Ishikawa (cell line): ENCODE data around the gene ENO3.

ENCODE experiments used
- CEBPB ChIP-seq: IDR thresholded peaks from 2 replicates; pipeline ENCODE4 v1.6.1; 2012
- CREB1 ChIP-seq: IDR thresholded peaks from 2 replicates; pipeline ENCODE4 v1.6.1; 2012; ENCODE audit warnings: low read depth
- EGR1 ChIP-seq: IDR thresholded peaks from 2 replicates; pipeline ENCODE4 v1.6.1; 2012
- EP300 ChIP-seq: IDR thresholded peaks from 2 replicates; pipeline ENCODE4 v1.6.1; 2012; ENCODE audit warnings: borderline replicate concordance
- FOXM1 ChIP-seq: IDR thresholded peaks from 2 replicates; pipeline ENCODE4 v1.6.1; 2012; ENCODE audit warnings: low read depth, borderline replicate concordance
- NFIC ChIP-seq: IDR thresholded peaks from 2 replicates; pipeline ENCODE4 v1.6.1; 2012
- RAD21 ChIP-seq: IDR thresholded peaks from 2 replicates; pipeline ENCODE4 v1.6.1; 2012; ENCODE audit warnings: low read depth
- TAF1 ChIP-seq: IDR thresholded peaks from 2 replicates; pipeline ENCODE4 v1.6.1; 2012; ENCODE audit warnings: low read depth, mild to moderate bottlenecking
- TCF12 ChIP-seq: IDR thresholded peaks from 2 replicates; pipeline ENCODE4 v1.6.1; 2012; ENCODE audit warnings: low read depth
- TEAD4 ChIP-seq: IDR thresholded peaks from 2 replicates; pipeline ENCODE4 v1.6.1; 2012
- YY1 ChIP-seq: IDR thresholded peaks from 2 replicates; pipeline ENCODE4 v1.6.1; 2012; ENCODE audit warnings: low read depth
- ZBTB7A ChIP-seq: IDR thresholded peaks from 2 replicates; pipeline ENCODE4 v1.6.1; 2012; ENCODE audit warnings: low read depth
- TF ChIP-seq, protein P1 (sequence below): IDR thresholded peaks from 2 replicates; pipeline ENCODE4 v1.6.1; 2012
- TF ChIP-seq, protein P2 (sequence below): IDR thresholded peaks from 2 replicates; pipeline ENCODE4 v1.6.1; 2012
- TF ChIP-seq, protein P3 (sequence below): IDR thresholded peaks from 2 replicates; pipeline ENCODE4 v1.6.1; 2012; ENCODE audit warnings: low read depth, mild to moderate bottlenecking

ENO3 gene

DNA sequence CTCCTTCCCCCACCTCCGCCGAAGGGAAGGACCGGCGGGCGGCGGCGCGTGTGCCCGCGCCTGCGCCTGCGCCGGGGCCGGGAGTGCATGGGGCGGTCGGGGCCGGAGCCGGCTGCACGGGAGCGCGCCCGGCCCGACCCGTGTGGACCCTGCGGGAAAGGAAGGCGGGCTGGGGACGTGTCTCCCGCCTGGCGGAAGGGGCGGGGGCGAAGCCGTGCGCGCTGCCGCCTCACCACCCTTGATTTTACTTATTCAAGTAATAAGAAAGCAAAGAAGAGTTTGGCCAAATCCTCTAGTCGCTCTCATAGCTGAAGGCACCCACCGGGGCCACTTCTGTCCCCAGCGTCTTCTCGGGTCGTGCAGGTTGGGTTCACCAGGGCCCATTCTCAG lies 2.0 kb upstream of the ENO3 start:
- peak; percentile 14; the same call in 1 of the 2 replicates for TF ChIP-seq YY1
- no peak for TF ChIP-seq NFIC
- TF ChIP-seq, protein P1, sequence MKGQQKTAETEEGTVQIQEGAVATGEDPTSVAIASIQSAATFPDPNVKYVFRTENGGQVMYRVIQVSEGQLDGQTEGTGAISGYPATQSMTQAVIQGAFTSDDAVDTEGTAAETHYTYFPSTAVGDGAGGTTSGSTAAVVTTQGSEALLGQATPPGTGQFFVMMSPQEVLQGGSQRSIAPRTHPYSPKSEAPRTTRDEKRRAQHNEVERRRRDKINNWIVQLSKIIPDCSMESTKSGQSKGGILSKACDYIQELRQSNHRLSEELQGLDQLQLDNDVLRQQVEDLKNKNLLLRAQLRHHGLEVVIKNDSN: no peak
- TF ChIP-seq CREB1: no peak
- TF ChIP-seq TEAD4: no peak
- TF ChIP-seq RAD21: no peak
- no peak for TF ChIP-seq EP300
- TF ChIP-seq FOXM1: no peak
- TF ChIP-seq ZBTB7A: no peak
- no peak for TF ChIP-seq TCF12
- TF ChIP-seq, protein P2, sequence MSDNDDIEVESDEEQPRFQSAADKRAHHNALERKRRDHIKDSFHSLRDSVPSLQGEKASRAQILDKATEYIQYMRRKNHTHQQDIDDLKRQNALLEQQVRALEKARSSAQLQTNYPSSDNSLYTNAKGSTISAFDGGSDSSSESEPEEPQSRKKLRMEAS: no peak; the same call in 1 of the 2 replicates
- TF ChIP-seq TAF1: no peak
- TF ChIP-seq EGR1: peak; percentile 13; the same call in 1 of the 2 replicates

DNA sequence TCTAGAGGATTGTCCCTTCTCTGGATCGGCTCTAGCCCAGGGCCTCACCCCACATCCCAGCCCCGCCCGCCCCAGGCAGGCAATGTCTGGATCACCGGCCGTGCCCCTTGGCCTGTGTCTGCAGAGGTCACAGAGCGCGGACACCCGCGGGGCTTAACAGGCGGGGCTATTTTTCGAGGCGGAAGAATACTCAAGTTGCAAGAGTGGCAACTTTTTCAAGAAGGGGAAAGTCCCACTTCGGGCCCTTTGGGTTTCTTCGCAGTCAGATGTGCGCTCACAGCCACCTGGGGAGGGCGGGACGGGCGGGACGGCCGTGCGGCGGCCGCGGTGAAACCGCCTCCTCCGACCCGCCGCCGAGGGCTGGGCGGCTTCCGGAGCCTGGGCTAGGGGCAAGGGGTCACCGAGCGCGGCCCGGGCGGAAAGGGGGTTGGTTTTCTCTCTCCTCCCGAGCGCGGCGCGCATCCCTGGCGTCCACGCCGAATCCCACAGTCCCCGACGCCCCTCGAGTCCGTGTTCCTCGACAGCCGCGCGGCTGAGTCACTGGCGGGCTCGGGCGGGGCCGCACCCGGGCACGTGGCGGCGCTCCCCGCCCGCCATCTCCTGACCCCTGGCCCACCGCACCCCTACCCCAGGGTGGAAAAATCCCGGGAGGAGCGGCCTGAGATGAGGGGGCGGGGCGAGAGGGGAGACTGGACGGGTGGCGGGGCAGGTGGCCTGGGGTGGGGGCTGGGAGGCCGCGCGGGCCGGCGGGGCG lies 1.4 kb upstream of the ENO3 start:
- TF ChIP-seq, protein P2: peak; percentile 95
- TF ChIP-seq CREB1 (no peak), RAD21 (no peak), CEBPB (no peak), NFIC (no peak), ZBTB7A (peak; percentile 83), TEAD4 (no peak; the same call in 1 of the 2 replicates), TCF12 (no peak), FOXM1 (no peak), TAF1 (peak; percentile 40; the same call in 1 of the 2 replicates), EGR1 (no peak), EP300 (peak; percentile 18; the same call in 1 of the 2 replicates), YY1 (0 out of 2 replicates have a peak, but pooled peaks have one; percentile 16)
- TF ChIP-seq, protein P1: no peak
- TF ChIP-seq, protein P3, sequence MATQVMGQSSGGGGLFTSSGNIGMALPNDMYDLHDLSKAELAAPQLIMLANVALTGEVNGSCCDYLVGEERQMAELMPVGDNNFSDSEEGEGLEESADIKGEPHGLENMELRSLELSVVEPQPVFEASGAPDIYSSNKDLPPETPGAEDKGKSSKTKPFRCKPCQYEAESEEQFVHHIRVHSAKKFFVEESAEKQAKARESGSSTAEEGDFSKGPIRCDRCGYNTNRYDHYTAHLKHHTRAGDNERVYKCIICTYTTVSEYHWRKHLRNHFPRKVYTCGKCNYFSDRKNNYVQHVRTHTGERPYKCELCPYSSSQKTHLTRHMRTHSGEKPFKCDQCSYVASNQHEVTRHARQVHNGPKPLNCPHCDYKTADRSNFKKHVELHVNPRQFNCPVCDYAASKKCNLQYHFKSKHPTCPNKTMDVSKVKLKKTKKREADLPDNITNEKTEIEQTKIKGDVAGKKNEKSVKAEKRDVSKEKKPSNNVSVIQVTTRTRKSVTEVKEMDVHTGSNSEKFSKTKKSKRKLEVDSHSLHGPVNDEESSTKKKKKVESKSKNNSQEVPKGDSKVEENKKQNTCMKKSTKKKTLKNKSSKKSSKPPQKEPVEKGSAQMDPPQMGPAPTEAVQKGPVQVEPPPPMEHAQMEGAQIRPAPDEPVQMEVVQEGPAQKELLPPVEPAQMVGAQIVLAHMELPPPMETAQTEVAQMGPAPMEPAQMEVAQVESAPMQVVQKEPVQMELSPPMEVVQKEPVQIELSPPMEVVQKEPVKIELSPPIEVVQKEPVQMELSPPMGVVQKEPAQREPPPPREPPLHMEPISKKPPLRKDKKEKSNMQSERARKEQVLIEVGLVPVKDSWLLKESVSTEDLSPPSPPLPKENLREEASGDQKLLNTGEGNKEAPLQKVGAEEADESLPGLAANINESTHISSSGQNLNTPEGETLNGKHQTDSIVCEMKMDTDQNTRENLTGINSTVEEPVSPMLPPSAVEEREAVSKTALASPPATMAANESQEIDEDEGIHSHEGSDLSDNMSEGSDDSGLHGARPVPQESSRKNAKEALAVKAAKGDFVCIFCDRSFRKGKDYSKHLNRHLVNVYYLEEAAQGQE: no peak

DNA sequence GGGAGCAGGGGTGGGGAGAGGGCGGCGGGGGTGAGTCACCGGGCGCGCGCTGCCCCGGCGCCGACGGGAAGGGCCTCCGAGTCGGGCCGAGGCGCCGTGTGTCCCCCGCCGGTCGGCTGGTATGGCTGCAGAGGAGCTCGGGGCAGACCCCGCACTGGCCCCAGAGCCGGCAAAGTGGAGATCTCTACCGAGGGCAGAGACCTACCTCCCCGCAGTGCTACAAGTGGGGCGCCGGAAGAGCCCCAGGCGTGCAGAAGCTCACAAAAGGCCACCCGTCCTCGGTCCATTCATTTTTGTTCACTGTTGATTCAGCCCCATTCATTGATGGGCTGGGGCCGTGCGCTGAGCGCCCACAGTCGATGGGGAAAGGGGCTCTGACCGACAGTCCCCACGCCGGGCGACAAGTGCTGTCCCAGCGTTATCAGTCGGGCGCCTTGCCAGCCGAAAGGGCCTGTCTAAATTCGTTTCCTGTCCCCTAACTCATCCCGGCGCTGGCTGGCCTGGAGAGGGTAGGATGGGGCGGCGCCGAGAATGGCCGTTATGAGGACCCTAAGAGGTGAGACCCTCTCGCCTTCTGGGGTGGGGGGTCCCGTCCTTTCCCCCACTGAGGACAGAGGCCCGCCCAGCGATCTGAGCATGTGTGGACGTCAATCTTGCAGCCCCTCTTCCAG lies 709 bp upstream of the ENO3 start:
- TF ChIP-seq EP300 (no peak), CEBPB (no peak), EGR1 (no peak), ZBTB7A (peak; percentile 73), TAF1 (peak; percentile 56), TCF12 (peak; percentile 29; the same call in 1 of the 2 replicates), CREB1 (no peak), TEAD4 (no peak)
- TF ChIP-seq, protein P3: no peak
- TF ChIP-seq, protein P2: no peak
- TF ChIP-seq, protein P1: no peak

DNA sequence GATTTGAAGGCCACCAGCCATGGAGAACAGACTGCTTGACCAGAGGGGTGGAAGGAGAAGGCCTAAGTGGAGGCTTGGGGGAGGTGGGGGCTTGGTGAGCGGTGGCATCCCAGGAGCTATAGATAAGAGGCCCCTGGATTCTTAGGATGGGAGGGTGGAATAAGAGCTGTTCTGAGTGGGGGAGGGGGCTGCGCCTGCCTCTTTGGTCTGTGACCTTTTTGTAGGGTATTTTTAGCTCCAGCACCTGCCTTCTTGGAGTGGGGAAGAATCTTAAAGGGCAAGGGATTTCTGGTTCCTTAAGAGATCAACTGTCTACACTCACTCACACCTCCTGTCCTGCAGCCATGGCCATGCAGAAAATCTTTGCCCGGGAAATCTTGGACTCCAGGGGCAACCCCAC lies 567 bp downstream of the ENO3 start:
- TF ChIP-seq YY1 (no peak), EP300 (no peak), RAD21 (no peak), ZBTB7A (no peak), CREB1 (no peak), NFIC (no peak), TCF12 (no peak), TAF1 (no peak), CEBPB (no peak), TEAD4 (no peak), EGR1 (no peak), FOXM1 (no peak)
- TF ChIP-seq, protein P3: no peak
- TF ChIP-seq, protein P1: no peak
- TF ChIP-seq, protein P2: no peak
